SK-N-SH (cell line): ENCODE measurements around the gene TDRD5. TPM values are rescaled to one million over a fixed set of nuclear protein-coding genes. Genes with fewer than 3 reads are reported as not detected.

Experiments used
- CTCF ChIA-PET: fragments of 300-600, 350-600 bp; formaldehyde crosslinking; extraction: SDS; loops from one replicate; lab custom pipeline; 2021; lab: Yijun Ruan, JAX
- POLR2A ChIA-PET: fragments of 350-600 bp; sonication (Branson Sonifier 250); formaldehyde crosslinking; extraction: SDS; loops from one replicate; lab custom pipeline; 2020; ENCODE audit warnings: antibody characterized with exemption, inconsistent platforms; lab: Yijun Ruan, JAX
- DNase-seq: peaks from one replicate; pipeline ENCODE4 v3.0.0; 2012
- H2AFZ ChIP-seq: fragments of 200-600 bp; sonication (generic); 2 replicates; pipeline ENCODE4 v1.8.1; 2016; ENCODE audit warnings: antibody characterized with exemption, mild to moderate bottlenecking, low read depth
- H3F3A ChIP-seq: fragments of 200-600 bp; sonication (generic); replicated peaks from 2 replicates; pipeline ENCODE3; 2016; ENCODE audit warnings: antibody characterized with exemption, mild to moderate bottlenecking; ENCODE audit not compliant: insufficient read depth
- H3K27ac ChIP-seq, 2 experiments: fragments of 200-500 bp in 1 of 2; fragments of 200-600 bp in 1 of 2; sonication (Bioruptor generic) in 1 of 2; sonication (generic), shearing (Covaris generic) in 1 of 2; 2 replicates each; pipeline versions ENCODE4 v1.5.1 to v1.6.1; 2014 to 2016; ENCODE audit warnings: low read depth in 2 of 2, inconsistent platforms in 1 of 2, low read length in 1 of 2, mild to moderate bottlenecking in 1 of 2, mixed read lengths in 1 of 2
- H3K27me3 ChIP-seq: fragments of 200-600 bp; sonication (generic), shearing (Covaris generic); 2 replicates; pipeline ENCODE4 v1.6.1; 2016; ENCODE audit warnings: mixed run types; ENCODE audit not compliant: insufficient read depth
- H3K36me3 ChIP-seq, 2 experiments: fragments of 200-500 bp in 1 of 2; fragments of 200-600 bp in 1 of 2; sonication (Bioruptor generic) in 1 of 2; sonication (generic) in 1 of 2; replicated peaks in 1 of 2; 2 replicates each; pipeline versions ENCODE3 to v1.5.1; 2014 to 2016; ENCODE audit warnings: low read length in 1 of 2, mild to moderate bottlenecking in 1 of 2; ENCODE audit not compliant: insufficient read depth in 2 of 2, control insufficient read depth in 1 of 2
- H3K4me1 ChIP-seq, 2 experiments: fragments of 200-500 bp in 1 of 2; fragments of 200-600 bp in 1 of 2; sonication (Bioruptor generic) in 1 of 2; sonication (generic), shearing (Covaris generic) in 1 of 2; 2 replicates each; pipeline versions ENCODE4 v1.5.1 to v1.6.1; 2014 to 2016; ENCODE audit warnings: low read depth in 1 of 2, low read length in 1 of 2, mixed run types in 1 of 2; ENCODE audit not compliant: insufficient read depth in 2 of 2, control insufficient read depth in 1 of 2
- H3K4me2 ChIP-seq: fragments of 200-600 bp; sonication (generic), shearing (Covaris generic); 2 replicates; pipeline ENCODE4 v1.6.1; 2017; ENCODE audit warnings: mixed run types
- H3K4me3 ChIP-seq, 2 experiments: fragments of 200-500 bp in 1 of 2; fragments of 200-600 bp in 1 of 2; sonication (Bioruptor generic) in 1 of 2; sonication (generic), shearing (Covaris generic) in 1 of 2; 2 replicates each; pipeline versions ENCODE4 v1.5.1 to v1.8.1; 2014 to 2016; ENCODE audit warnings: low read depth in 2 of 2, inconsistent platforms in 1 of 2, low read length in 1 of 2, mild to moderate bottlenecking in 1 of 2, mixed read lengths in 1 of 2, moderate library complexity in 1 of 2
- H3K79me2 ChIP-seq: fragments of 200-600 bp; sonication (generic); 2 replicates; pipeline ENCODE4 v1.8.1; 2017; ENCODE audit warnings: mild to moderate bottlenecking; ENCODE audit not compliant: insufficient read depth
- H3K9ac ChIP-seq: fragments of 200-600 bp; sonication (generic); 2 replicates; pipeline ENCODE4 v1.6.1; 2017; ENCODE audit warnings: mixed run types
- H3K9me2 ChIP-seq: fragments of 200-600 bp; sonication (generic); 2 replicates; pipeline ENCODE4 v1.6.1; 2017; ENCODE audit warnings: mixed run types
- H3K9me3 ChIP-seq: fragments of 200-600 bp; sonication (generic); 2 replicates; pipeline ENCODE4 v1.6.1; 2017; ENCODE audit warnings: mixed run types, mild to moderate bottlenecking, moderate library complexity
- H4K20me1 ChIP-seq: fragments of 200-600 bp; sonication (generic); 2 replicates; pipeline ENCODE4 v1.6.1; 2017; ENCODE audit warnings: mild to moderate bottlenecking, mixed run types; ENCODE audit not compliant: insufficient read depth
- CHD2 ChIP-seq: fragments of 150-350 bp; IDR thresholded peaks from 2 replicates; pipeline ENCODE4 v1.6.1; 2018; ENCODE audit warnings: low read length; ENCODE audit not compliant: partially characterized antibody
- EP300 ChIP-seq, 2 experiments: IDR thresholded peaks; 2 replicates each; pipeline versions ENCODE4 v1.4.0 to v1.6.1; 2012; ENCODE audit warnings: borderline replicate concordance in 1 of 2, low read depth in 1 of 2, low read length in 1 of 2
- EZH2phosphoT487 ChIP-seq: fragments of 200-600 bp; sonication (generic); IDR thresholded peaks from 2 replicates; pipeline ENCODE4 v1.6.1; 2017; ENCODE audit warnings: low read depth, mixed run types, mild to moderate bottlenecking, antibody characterized with exemption, moderate library complexity, borderline replicate concordance
- FOSL2 ChIP-seq: IDR thresholded peaks from 2 replicates; pipeline ENCODE4 v1.4.0; 2012; ENCODE audit warnings: low read depth, mild to moderate bottlenecking, moderate library complexity, borderline replicate concordance
- FOXJ3 ChIP-seq: sonication (generic); formaldehyde crosslinking; IDR thresholded peaks from 2 replicates; pipeline ENCODE4 v1.5.1; 2020; ENCODE audit warnings: mild to moderate bottlenecking, missing genetic modification reagents
- IRF3 ChIP-seq: fragments of 150-350 bp; IDR thresholded peaks from 2 replicates; pipeline ENCODE4 v1.6.1; 2016; ENCODE audit warnings: mild to moderate bottlenecking, low read depth, low read length
- NFIC ChIP-seq: IDR thresholded peaks from 2 replicates; pipeline ENCODE4 v1.4.0; 2012; ENCODE audit warnings: borderline replicate concordance
- NRF1 ChIP-seq: IDR thresholded peaks from 2 replicates; pipeline ENCODE4 v1.6.1; 2012; ENCODE audit warnings: low read depth, mild to moderate bottlenecking, low read length
- RAD21 ChIP-seq: IDR thresholded peaks from 2 replicates; pipeline ENCODE4 v1.6.1; 2012; ENCODE audit warnings: mild to moderate bottlenecking, low read length
- RCOR1 ChIP-seq: fragments of 150-350 bp; IDR thresholded peaks from 2 replicates; pipeline ENCODE4 v1.6.1; 2017; ENCODE audit warnings: antibody characterized with exemption, low read length
- RFX5 ChIP-seq: IDR thresholded peaks from 2 replicates; pipeline ENCODE4 v1.6.1; 2012; ENCODE audit warnings: mild to moderate bottlenecking, improper control_type of control experiment, low read length
- SMC3 ChIP-seq: IDR thresholded peaks from 2 replicates; pipeline ENCODE4 v1.6.1; 2012; ENCODE audit warnings: low read depth, low read length, improper control_type of control experiment
- ZBTB33 ChIP-seq: IDR thresholded peaks from 2 replicates; pipeline ENCODE4 v1.4.0; 2012; ENCODE audit warnings: low read depth, borderline replicate concordance
- WGBS: methylation state at CpG from one replicate; pipeline ENCODE4 v1.1.6; 2017; ENCODE audit warnings: low lambda C conversion rate; 5-methylcytosine and 5-hydroxymethylcytosine counted together
- polyA plus RNA-seq, 3 experiments: library from polyadenylated mRNA; depleted of rRNA; stranded (reverse); fragments of >200 nt; gene quantifications; 2 replicates each; pipeline ENCODE4 v1.2.3, GENCODE V29; 2012
- TF ChIP-seq, protein P1 (sequence below): fragments of 200-600 bp; sonication (generic); IDR thresholded peaks from 2 replicates; pipeline ENCODE4 v1.6.1; 2017; ENCODE audit warnings: antibody characterized with exemption, mild to moderate bottlenecking, moderate library complexity
- TF ChIP-seq, protein P2 (sequence below): IDR thresholded peaks from 2 replicates; pipeline ENCODE4 v1.4.0; 2012; ENCODE audit warnings: low read depth
- TF ChIP-seq, protein P3 (sequence below): IDR thresholded peaks from 2 replicates; pipeline ENCODE4 v1.6.1; 2012; ENCODE audit warnings: mild to moderate bottlenecking, low read depth, low read length, moderate library complexity

The TDRD5 gene
- polyA plus RNA-seq, 1 of the 3 experiments (the other 2 are of a cell fraction): not detected

DNA sequence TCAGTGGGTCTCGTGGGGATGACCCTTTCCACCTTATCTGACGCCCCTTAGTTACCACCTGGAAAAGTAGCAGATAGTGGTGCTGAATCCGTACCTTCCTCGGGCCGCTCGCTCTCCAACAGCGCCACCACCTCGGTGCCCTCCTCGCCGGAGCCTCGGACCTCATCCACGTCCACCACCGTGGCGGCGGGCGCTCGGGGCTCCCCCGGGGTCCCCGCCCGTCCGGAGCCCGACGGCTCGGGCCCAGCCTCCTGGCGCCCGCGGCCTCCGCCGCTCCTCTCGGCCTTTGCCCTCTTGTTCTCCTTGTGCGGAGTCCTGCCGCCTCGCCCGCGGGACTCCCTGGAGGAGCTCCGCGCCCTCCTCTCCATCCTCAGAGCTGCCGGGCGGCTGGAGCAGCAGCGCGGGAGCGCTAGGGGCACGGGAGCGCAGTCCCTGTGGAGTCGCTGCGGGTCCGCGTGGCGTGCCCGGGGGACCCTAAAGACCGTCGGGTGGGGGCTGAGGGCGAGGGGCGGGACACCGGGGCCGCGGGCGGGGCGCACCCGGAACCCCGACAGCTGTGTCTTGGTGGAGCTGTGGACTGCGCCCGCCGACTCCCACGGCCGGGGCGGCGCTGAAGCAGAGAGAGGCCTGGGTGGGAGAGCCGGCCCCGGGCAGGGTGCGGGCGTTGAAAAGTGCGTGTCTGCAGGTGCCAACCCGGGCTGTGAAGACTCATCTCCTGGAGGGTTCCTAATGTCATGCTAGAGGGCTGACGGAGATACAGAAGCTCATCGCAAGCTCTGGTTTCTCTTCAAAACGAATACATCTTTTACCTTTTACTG is 15.9 kb upstream of the TDRD5 start, which contains the start of gene NPHS2:
Gene NPHS2 (minus strand): TSS at position 452 of the 818 bp plus-strand sequence. CDS start 84 bp downstream, at position 368.
- Histone ChIP-seq H3K27ac (no peak within 1 kb of the TSS), H3K4me2 (no peak within 1 kb of the TSS), H4K20me1 (no peaks in the 10 kb centered on the region), H3K79me2 (no peaks in the 10 kb centered on the region), H3K4me1 (no peaks in the 10 kb centered on the region; a peak in 1 of 4 replicates), H3F3A (no peaks in the 10 kb centered on the region), H2AFZ (no peak within 1 kb of the TSS), H3K9me3 (no peaks in the 10 kb centered on the region), H3K9ac (no peak within 1 kb of the TSS), H3K4me3 (no peak within 1 kb of the TSS), H3K36me3 (no peaks in the 10 kb centered on the region), H3K9me2 (no peaks in the 10 kb centered on the region), H3K27me3 (peaks cover 15% of the 10 kb centered on the region)
- WGBS: 15% methylated on average over 18 of the region's 77 CpGs
- TF ChIP-seq NRF1 (no peak), FOSL2 (no peak), ZBTB33 (no peak), RCOR1 (no peak), SMC3 (no peak), CHD2 (no peak), FOXJ3 (CRISPR knock-in tag) (no peak), RFX5 (no peak), IRF3 (no peak), EP300 (IDR thresholded peaks at IDR 0.05; ENCODE audit: borderline replicate concordance in 1 of 2, low read depth in 1 of 2, low read length in 1 of 2) (no peak), EZH2phosphoT487 (no peak), RAD21 (no peak), NFIC (no peak)
- TF ChIP-seq, protein P1, sequence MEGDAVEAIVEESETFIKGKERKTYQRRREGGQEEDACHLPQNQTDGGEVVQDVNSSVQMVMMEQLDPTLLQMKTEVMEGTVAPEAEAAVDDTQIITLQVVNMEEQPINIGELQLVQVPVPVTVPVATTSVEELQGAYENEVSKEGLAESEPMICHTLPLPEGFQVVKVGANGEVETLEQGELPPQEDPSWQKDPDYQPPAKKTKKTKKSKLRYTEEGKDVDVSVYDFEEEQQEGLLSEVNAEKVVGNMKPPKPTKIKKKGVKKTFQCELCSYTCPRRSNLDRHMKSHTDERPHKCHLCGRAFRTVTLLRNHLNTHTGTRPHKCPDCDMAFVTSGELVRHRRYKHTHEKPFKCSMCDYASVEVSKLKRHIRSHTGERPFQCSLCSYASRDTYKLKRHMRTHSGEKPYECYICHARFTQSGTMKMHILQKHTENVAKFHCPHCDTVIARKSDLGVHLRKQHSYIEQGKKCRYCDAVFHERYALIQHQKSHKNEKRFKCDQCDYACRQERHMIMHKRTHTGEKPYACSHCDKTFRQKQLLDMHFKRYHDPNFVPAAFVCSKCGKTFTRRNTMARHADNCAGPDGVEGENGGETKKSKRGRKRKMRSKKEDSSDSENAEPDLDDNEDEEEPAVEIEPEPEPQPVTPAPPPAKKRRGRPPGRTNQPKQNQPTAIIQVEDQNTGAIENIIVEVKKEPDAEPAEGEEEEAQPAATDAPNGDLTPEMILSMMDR: no peak
- TF ChIP-seq, protein P2, sequence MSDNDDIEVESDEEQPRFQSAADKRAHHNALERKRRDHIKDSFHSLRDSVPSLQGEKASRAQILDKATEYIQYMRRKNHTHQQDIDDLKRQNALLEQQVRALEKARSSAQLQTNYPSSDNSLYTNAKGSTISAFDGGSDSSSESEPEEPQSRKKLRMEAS: no peak
- TF ChIP-seq, protein P3, sequence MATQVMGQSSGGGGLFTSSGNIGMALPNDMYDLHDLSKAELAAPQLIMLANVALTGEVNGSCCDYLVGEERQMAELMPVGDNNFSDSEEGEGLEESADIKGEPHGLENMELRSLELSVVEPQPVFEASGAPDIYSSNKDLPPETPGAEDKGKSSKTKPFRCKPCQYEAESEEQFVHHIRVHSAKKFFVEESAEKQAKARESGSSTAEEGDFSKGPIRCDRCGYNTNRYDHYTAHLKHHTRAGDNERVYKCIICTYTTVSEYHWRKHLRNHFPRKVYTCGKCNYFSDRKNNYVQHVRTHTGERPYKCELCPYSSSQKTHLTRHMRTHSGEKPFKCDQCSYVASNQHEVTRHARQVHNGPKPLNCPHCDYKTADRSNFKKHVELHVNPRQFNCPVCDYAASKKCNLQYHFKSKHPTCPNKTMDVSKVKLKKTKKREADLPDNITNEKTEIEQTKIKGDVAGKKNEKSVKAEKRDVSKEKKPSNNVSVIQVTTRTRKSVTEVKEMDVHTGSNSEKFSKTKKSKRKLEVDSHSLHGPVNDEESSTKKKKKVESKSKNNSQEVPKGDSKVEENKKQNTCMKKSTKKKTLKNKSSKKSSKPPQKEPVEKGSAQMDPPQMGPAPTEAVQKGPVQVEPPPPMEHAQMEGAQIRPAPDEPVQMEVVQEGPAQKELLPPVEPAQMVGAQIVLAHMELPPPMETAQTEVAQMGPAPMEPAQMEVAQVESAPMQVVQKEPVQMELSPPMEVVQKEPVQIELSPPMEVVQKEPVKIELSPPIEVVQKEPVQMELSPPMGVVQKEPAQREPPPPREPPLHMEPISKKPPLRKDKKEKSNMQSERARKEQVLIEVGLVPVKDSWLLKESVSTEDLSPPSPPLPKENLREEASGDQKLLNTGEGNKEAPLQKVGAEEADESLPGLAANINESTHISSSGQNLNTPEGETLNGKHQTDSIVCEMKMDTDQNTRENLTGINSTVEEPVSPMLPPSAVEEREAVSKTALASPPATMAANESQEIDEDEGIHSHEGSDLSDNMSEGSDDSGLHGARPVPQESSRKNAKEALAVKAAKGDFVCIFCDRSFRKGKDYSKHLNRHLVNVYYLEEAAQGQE: no peak
- ChIA-PET POLR2A (no interaction called here), CTCF (interaction anchor here (0.6 to 1.2 kb wide), 3 partner anchors 10 to 32 kb away, joined by 3 to 4 read pairs (median 3); no protein-coding TSS in a partner anchor)
- peak; percentile 57 for DNase-seq
